Right lobe of liver (tissue), 4 donors: Measurements from ENCODE around the gene POM121L12.

Source experiments
- CTCF ChIP-seq, 4 donors: fragments of 200-600 bp in 3 of 4; fragments of 450-650 bp in 1 of 4; IDR thresholded peaks; one replicate each; pipeline versions ENCODE4 v1.5.1 to v1.8.0; 2016 to 2022; ENCODE audit warnings: antibody characterized with exemption in 4 of 4, mild to moderate bottlenecking in 2 of 4
- POLR2A ChIP-seq: fragments of 450-650 bp; IDR thresholded peaks from one replicate; pipeline ENCODE4 v1.6.1; 2017; ENCODE audit warnings: antibody characterized with exemption, mild to moderate bottlenecking
- donor health status: DM: no; HTN: no; CAD: no.
- donor health status: DM: no; HTN: no; CAD: no.
- donor health status: DM: no; HTN: yes; CAD: no.

- no peak for TF ChIP-seq CTCF (IDR thresholded peaks at IDR 0.05)
- no peak for TF ChIP-seq POLR2A
These were observed 34.2 kb upstream of the POM121L12 start for GRCh38 chr7:53001221-53001620.
